HL-60 (cell line): Measurements from ENCODE around the gene RAB15.

Experiments
- DNase-seq, 2 experiments: peaks; one replicate each; pipeline ENCODE4 v3.0.0-alpha.2; 2010 to 2020; ENCODE audit warnings: low read depth in 1 of 2, low spot score in 1 of 2
- H3K27ac ChIP-seq: fragments of 250-450 bp; sonication (Bioruptor Pico); replicated peaks from 2 replicates; pipeline ENCODE4 v1.5.1; 2020; ENCODE audit warnings: mild to moderate bottlenecking, moderate library complexity
- H3K27me3 ChIP-seq: fragments of 250-450 bp; sonication (Bioruptor Pico); 2 replicates; pipeline ENCODE4 v1.5.1; 2021; ENCODE audit warnings: mild to moderate bottlenecking, moderate library complexity; ENCODE audit not compliant: insufficient read depth, poor library complexity, severe bottlenecking
- H3K4me3 ChIP-seq: replicated peaks from 2 replicates; pipeline ENCODE4 v1.5.1; 2011; ENCODE audit warnings: mild to moderate bottlenecking, control low read depth, low read length; ENCODE audit not compliant: insufficient read depth
- GABPA ChIP-seq: IDR thresholded peaks from 2 replicates; pipeline ENCODE4 v1.6.1; 2012; ENCODE audit warnings: low read depth
- POLR2AphosphoS5 ChIP-seq: IDR thresholded peaks from 2 replicates; pipeline ENCODE4 v1.6.1; 2012; ENCODE audit warnings: low read depth
- SPI1 ChIP-seq: IDR thresholded peaks from 2 replicates; pipeline ENCODE4 v1.6.1; 2012; ENCODE audit warnings: low read depth, mild to moderate bottlenecking, borderline replicate concordance
- TF ChIP-seq, protein P1 (sequence below): IDR thresholded peaks from one replicate; pipeline ENCODE4 v1.5.1; 2011; ENCODE audit warnings: low read length, control low read depth, inconsistent platforms; ENCODE audit not compliant: insufficient read depth
- TF ChIP-seq, protein P2 (sequence below): IDR thresholded peaks from 2 replicates; pipeline ENCODE4 v1.6.1; 2012; ENCODE audit warnings: low read depth; ENCODE audit not compliant: insufficient replicate concordance

The RAB15 gene

DNA sequence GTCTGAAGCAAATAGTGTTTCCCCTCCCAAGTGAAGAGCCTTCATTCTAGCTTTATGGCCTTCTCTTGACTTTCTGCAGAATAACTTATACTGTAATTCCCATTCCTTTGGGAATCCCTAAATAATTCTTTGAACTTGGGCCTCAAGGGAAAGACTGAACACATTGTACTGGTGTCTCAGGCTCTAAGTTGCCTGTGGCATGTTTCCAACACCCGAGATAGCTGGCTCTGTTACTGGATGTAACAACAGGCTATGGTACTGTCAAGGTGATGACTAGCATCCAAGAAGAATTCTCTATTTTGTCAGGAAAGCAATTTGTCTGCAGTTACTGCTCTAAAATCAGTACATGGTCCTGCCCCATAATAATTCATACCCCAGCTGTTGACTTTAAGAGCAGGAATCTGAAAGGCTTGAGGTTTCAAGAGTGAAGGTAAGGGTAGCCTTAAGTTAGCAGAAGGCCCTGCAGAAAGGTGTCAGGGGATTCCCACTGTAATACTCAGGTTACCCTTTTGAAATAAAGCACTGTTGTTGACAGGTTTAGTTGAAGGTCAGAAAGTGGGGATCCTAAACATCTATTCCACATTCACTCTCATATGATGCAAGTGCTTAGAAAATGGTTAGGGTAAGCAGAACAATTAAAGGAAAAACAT is 34.8 kb downstream of the RAB15 start:
- Histone ChIP-seq H3K27ac (no peak overlapping the region), H3K4me3 (no peak overlapping the region), H3K27me3 (no peaks in the 10 kb centered on the region)
- TF ChIP-seq, protein P1, sequence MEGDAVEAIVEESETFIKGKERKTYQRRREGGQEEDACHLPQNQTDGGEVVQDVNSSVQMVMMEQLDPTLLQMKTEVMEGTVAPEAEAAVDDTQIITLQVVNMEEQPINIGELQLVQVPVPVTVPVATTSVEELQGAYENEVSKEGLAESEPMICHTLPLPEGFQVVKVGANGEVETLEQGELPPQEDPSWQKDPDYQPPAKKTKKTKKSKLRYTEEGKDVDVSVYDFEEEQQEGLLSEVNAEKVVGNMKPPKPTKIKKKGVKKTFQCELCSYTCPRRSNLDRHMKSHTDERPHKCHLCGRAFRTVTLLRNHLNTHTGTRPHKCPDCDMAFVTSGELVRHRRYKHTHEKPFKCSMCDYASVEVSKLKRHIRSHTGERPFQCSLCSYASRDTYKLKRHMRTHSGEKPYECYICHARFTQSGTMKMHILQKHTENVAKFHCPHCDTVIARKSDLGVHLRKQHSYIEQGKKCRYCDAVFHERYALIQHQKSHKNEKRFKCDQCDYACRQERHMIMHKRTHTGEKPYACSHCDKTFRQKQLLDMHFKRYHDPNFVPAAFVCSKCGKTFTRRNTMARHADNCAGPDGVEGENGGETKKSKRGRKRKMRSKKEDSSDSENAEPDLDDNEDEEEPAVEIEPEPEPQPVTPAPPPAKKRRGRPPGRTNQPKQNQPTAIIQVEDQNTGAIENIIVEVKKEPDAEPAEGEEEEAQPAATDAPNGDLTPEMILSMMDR: no peak
- no peak for TF ChIP-seq GABPA
- TF ChIP-seq, protein P2, sequence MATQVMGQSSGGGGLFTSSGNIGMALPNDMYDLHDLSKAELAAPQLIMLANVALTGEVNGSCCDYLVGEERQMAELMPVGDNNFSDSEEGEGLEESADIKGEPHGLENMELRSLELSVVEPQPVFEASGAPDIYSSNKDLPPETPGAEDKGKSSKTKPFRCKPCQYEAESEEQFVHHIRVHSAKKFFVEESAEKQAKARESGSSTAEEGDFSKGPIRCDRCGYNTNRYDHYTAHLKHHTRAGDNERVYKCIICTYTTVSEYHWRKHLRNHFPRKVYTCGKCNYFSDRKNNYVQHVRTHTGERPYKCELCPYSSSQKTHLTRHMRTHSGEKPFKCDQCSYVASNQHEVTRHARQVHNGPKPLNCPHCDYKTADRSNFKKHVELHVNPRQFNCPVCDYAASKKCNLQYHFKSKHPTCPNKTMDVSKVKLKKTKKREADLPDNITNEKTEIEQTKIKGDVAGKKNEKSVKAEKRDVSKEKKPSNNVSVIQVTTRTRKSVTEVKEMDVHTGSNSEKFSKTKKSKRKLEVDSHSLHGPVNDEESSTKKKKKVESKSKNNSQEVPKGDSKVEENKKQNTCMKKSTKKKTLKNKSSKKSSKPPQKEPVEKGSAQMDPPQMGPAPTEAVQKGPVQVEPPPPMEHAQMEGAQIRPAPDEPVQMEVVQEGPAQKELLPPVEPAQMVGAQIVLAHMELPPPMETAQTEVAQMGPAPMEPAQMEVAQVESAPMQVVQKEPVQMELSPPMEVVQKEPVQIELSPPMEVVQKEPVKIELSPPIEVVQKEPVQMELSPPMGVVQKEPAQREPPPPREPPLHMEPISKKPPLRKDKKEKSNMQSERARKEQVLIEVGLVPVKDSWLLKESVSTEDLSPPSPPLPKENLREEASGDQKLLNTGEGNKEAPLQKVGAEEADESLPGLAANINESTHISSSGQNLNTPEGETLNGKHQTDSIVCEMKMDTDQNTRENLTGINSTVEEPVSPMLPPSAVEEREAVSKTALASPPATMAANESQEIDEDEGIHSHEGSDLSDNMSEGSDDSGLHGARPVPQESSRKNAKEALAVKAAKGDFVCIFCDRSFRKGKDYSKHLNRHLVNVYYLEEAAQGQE: no peak
- TF ChIP-seq SPI1: no peak
- no peak for TF ChIP-seq POLR2AphosphoS5
- DNase-seq: no peak

DNA sequence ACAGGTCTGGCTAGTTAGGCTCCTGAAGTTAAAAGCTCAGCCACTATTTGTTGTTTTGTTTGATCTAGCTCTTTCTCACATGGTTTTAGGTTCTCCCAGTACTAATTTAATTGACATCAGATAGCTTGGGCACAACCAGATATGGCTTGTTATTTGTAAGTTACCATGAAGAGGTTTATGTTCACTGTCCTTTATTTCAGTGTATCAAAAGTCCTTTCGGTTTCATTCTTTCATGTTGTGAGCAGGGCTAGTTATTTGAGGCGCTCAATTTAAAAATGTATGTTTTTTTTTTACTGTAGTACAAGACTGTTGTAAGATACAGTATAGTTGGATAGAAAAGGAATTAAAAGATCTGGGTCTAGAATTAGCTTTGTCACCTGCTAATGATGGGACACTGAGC is 36.6 kb downstream of the RAB15 start:
- Histone ChIP-seq H3K27ac (no peak overlapping the region), H3K27me3 (no peaks in the 10 kb centered on the region), H3K4me3 (no peak overlapping the region)
- DNase-seq: no peak
- no peak for TF ChIP-seq POLR2AphosphoS5
- TF ChIP-seq, protein P1: no peak
- no peak for TF ChIP-seq SPI1
- TF ChIP-seq, protein P2: no peak
- TF ChIP-seq GABPA: no peak

DNA sequence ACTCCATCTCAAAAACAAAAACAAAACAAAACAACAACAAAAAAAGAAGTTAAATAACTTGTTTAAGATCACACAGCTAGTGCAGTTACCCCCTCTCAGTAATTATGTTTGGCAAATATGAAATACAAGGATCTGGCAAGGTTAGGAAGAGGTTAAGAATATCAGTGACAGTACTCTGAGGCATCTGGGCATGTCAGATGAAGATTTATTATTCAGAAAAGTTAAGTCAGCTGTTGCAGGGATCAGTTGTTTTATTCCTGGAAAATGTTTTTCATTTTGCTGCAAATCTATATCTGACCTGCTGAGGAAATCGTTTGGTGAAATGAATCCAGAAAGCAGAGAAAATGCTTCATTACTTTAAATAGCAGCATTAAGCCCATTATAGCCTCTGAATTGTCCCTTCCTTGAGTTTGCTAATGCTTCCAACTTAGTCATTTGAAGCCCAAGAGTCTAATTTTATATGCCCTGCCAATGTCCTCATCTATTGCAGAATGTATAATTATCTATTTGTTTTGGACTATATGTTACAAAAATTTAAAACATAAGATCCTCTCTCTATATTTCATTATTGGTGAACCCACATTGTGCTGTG is 37.7 kb downstream of the RAB15 start:
- TF ChIP-seq SPI1 (no peak), GABPA (no peak)
- TF ChIP-seq, protein P2: no peak
- TF ChIP-seq, protein P1: no peak
- H3K27ac ChIP-seq: no peak overlapping the region
- no peak for DNase-seq
- no peak overlapping the region for H3K4me3 ChIP-seq
- no peaks in the 10 kb centered on the region for H3K27me3 ChIP-seq
